Measurements from ENCODE around the gene EHMT2.
"Not testable (repeated sequence)": the region's sequence is repeated elsewhere in the genome, so short reads cannot be mapped to it uniquely, and the experiment has no call there.

Gene EHMT2

GRCh38 chr6:31897612-31898382 is at the start of gene EHMT2:
EHMT2 (minus strand) TSS chr6:31897698; CDS start chr6:31897677, 21 bp downstream.
- ATAC-seq: peak; percentile 57
- peak; percentile 90 for DNase-seq

GRCh38 chr6:31947070-31947675 is 49.7 kb upstream of the EHMT2 start:
- no peak for ATAC-seq
- no peak for DNase-seq

- no peak for ATAC-seq
- DNase-seq: no peak
Observed at GRCh38 chr6:31946370-31946885, 48.9 kb upstream of the EHMT2 start.

DNA sequence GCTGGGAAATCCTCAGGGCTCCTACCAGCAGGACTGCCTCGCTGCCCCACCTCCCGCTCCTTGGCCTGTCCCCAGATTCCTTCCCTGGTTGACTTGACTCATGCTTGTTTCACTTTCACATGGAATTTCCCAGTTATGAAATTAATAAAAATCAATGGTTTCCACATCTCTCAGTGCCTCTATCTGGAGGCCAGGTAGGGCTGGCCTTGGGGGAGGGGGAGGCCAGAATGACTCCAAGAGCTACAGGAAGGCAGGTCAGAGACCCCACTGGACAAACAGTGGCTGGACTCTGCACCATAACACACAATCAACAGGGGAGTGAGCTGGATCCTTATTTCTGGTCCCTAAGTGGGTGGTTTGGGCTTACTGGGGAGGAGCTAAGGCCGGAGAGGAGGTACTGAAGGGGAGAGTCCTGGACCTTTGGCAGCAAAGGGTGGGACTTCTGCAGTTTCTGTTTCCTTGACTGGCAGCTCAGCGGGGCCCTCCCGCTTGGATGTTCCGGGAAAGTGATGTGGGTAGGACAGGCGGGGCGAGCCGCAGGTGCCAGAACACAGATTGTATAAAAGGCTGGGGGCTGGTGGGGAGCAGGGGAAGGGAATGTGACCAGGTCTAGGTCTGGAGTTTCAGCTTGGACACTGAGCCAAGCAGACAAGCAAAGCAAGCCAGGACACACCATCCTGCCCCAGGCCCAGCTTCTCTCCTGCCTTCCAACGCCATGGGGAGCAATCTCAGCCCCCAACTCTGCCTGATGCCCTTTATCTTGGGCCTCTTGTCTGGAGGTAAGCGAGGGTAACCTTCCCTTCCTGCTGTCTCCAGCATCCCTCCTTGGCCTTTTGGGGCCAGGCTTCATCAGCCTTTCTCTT is 48.2 kb upstream of the EHMT2 start, which contains the start of gene CFB:
Gene CFB (plus strand): TSS at position 589 of the 863 bp plus-strand sequence. CDS start 127 bp downstream, at position 716.
- no peak for DNase-seq
- ATAC-seq: peak; percentile 19

DNA sequence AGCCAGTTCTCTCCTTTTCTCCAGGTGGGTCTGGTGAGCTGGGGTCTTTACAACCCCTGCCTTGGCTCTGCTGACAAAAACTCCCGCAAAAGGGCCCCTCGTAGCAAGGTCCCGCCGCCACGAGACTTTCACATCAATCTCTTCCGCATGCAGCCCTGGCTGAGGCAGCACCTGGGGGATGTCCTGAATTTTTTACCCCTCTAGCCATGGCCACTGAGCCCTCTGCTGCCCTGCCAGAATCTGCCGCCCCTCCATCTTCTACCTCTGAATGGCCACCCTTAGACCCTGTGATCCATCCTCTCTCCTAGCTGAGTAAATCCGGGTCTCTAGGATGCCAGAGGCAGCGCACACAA is 47.6 kb upstream of the EHMT2 start:
- no peak for DNase-seq
- ATAC-seq: no peak

GRCh38 chr6:31943742-31944141 is 46.2 kb upstream of the EHMT2 start:
- no peak for DNase-seq
- no peak for ATAC-seq

GRCh38 chr6:31940256-31940664 is 42.8 kb upstream of the EHMT2 start:
- ATAC-seq: no peak
- DNase-seq: no peak

- no peak for ATAC-seq
- DNase-seq: no peak
Observed at GRCh38 chr6:31935823-31936222, 38.3 kb upstream of the EHMT2 start.

DNA sequence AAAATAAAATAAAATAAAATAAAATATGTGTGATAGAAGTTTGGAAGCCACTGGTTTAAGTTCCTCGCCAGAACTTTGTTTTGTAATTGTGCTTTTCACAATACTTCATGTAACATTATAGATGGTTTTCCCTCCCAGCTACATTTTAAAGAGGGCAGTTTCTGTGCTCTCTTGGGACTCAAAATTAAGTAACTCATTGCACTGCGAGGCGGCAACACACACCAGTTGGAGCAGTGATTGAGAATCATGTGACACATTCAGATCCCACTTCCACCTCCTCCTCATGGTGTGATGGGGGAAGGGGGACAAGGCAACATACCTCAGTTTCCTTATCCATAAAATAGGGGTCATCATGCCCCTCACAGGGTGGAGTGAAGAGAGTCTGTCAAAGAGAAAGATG is 37.5 kb upstream of the EHMT2 start:
- ATAC-seq (no peak), DNase-seq (no peak)

GRCh38 chr6:31933537-31933936 is 36.0 kb upstream of the EHMT2 start:
- DNase-seq (no peak), ATAC-seq (no peak)

GRCh38 chr6:31932137-31932536 is 34.6 kb upstream of the EHMT2 start:
- ATAC-seq: not testable (repeated sequence)

DNA sequence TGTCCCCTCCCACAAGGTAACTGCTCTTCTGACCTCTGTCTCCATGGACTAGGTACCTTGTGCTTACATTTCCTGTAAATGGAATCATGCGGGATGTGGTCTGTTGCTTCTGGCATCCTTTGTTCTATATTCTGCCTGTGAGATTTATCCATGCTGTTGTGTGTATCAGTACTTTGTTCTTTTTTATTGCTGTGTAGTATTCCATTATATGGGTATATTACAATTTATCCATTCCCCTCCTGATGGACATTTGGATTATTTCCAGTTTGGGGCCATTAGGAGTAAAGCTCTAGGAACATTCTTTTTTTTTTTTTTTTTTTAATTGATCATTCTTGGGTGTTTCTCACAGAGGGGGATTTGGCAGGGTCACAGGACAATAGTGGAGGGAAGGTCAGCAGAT is 33.5 kb upstream of the EHMT2 start:
- DNase-seq (no peak), ATAC-seq (no peak)

More at GRCh38 chr6:31932137-31932536, 34.6 kb upstream of the EHMT2 start:
- not testable (repeated sequence) for DNase-seq

DNA sequence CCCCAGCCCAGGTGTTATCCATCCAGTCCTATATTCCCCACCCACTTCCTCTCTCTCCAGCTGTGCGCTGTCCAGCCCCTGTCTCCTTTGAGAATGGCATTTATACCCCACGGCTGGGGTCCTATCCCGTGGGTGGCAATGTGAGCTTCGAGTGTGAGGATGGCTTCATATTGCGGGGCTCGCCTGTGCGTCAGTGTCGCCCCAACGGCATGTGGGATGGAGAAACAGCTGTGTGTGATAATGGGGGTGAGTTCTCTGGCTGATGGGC is 31.1 kb upstream of the EHMT2 start:
- DNase-seq (no peak), ATAC-seq (no peak)

DNA sequence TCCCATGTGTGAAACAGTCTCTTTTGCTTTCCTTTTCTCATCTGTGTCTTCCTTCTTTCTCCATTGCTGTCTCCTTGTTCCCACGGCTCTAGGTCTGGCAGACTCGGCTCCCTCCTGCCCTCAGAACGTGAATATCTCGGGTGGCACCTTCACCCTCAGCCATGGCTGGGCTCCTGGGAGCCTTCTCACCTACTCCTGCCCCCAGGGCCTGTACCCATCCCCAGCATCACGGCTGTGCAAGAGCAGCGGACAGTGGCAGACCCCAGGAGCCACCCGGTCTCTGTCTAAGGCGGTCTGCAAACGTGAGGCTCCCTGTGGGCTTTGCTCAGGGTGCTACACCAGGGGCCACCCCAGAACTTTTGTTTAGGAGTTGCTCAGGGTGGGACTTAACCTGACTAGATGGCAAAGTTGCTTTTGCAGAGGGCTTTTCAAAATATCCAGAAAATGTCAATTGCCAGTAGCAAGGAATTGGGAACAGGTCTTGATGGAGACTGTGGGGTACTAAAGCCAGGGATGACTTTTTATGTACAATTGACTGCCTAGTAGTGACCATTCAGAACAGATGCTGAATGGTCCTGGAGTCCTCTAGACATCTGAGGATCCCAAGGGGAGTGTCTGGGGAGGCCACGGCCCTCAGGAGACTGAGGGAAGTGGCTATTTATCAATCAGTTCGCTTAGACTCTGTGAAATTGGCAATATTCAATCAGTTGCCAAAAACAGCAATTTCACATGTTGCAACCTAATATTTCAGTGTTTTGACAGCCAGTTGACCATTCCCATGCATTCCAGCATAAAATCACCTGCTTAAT is 30.6 kb upstream of the EHMT2 start:
- ATAC-seq (no peak), DNase-seq (no peak)

- DNase-seq: no peak
- ATAC-seq: no peak
Observed at GRCh38 chr6:31927242-31927862, 29.9 kb upstream of the EHMT2 start, which contains the start of gene C2. C2 (plus strand) TSS chr6:31927717; CDS start chr6:31927753, 36 bp downstream.

DNA sequence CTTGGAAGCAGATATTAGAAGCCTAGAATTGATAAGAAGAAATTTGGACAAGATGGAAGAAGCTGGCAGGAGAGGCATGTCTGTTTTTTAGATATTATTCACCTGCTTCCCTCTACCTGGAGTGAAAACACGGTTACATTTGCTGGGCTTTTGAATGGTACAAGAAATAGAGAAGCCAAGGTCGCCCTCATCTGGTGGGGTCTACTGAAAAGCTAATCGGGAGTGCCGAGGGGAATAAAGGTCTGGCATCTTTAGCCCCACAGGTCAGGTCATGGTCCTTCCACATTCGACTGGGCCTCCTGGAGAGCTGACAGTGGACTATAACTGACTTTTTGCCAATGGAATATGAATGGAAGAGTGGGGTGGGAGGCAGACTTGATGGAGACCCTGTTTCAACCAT is 25.4 kb upstream of the EHMT2 start:
- peak; percentile 65 for ATAC-seq
- DNase-seq: peak; percentile 36

DNA sequence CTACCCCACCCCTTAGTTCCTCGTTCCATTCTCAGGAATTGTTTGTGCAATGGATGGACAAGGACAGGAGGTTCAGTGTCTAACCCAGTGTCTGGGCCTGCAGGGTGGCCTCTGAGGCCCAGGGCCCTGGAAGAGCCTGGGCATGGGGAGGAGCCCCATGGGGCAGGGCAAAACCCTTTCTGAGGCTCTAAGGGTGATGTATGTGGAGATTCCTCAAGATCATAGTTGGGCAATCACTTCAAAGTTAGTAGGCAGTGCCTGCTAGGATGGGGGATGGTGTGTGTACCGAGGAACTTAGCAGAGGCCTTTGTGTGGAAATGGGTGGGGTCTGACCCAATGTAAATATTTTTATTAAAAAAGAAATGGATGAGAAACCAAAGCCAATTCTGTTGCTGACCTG is 23.3 kb upstream of the EHMT2 start:
- DNase-seq (no peak), ATAC-seq (no peak)

- DNase-seq (no peak), ATAC-seq (no peak)
Observed at GRCh38 chr6:31919624-31920303, 22.3 kb upstream of the EHMT2 start.

DNA sequence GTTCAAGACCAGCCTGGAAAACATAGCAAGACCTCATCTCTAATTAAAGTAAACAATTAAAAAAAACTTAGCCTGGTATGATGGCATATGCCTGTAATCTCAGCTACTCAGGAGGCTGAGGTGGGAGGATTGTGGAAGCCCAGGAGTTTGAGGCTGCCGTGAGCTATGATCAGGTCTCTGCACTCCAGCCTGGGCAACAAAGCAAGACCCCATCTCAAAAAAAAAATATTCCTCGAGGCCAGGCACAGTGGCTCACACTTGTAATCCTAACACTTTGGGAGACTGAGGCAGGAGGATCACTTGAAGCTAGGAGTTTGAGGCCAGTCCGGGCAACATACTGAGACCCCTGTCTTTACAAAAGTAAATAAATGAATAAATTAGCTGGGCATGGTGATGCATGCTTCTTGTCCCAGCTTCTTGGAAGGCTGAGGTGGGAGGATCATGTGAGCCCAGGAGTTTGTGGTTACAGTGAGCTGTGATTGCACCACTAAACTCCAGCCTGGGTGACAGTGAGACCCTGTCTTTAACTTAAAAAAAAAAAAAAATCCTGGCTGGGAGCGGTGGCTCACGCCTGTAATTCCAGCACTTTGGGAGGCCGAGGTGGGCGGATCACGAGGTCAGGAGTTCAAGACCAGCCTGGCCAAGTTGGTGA is 20.7 kb upstream of the EHMT2 start:
- DNase-seq (no peak), ATAC-seq (no peak)

GRCh38 chr6:31915756-31916155 is 18.3 kb upstream of the EHMT2 start:
- DNase-seq (no peak), ATAC-seq (no peak)
